Subcutaneous abdominal adipose tissue (tissue), 5 donors: ENCODE measurements around the gene NEDD4L.
"Not testable (repeated sequence)": the region's sequence is repeated elsewhere in the genome, so short reads cannot be mapped to it uniquely, and the experiment has no call there.

ENCODE experiments used
- H3K27ac ChIP-seq: one replicate; pipeline ENCODE4 v1.7.0; 2013; ENCODE audit warnings: low read depth, mild to moderate bottlenecking, inconsistent platforms, low read length, moderate library complexity
- H3K27me3 ChIP-seq, 5 donors: one replicate each; pipeline ENCODE4 v1.7.0; 2013; ENCODE audit warnings: low read length in 5 of 5, inconsistent platforms in 1 of 5; ENCODE audit not compliant: control insufficient read depth in 5 of 5, insufficient read depth in 4 of 5
- H3K36me3 ChIP-seq, 5 donors: one replicate each; pipeline ENCODE4 v1.7.0; 2013; ENCODE audit warnings: low read length in 5 of 5; ENCODE audit not compliant: control insufficient read depth in 5 of 5, insufficient read depth in 5 of 5
- H3K4me1 ChIP-seq, 5 donors: one replicate each; pipeline ENCODE4 v1.7.0; 2013; ENCODE audit warnings: low read length in 5 of 5, mild to moderate bottlenecking in 3 of 5, moderate library complexity in 1 of 5; ENCODE audit not compliant: control insufficient read depth in 5 of 5, insufficient read depth in 5 of 5
- H3K4me3 ChIP-seq, 5 donors: one replicate each; pipeline ENCODE4 v1.7.0; 2013; ENCODE audit warnings: low read length in 5 of 5, low read depth in 1 of 5
- H3K9ac ChIP-seq, 5 donors: one replicate each; pipeline ENCODE4 v1.7.0; 2013; ENCODE audit warnings: low read length in 5 of 5, mild to moderate bottlenecking in 4 of 5, moderate library complexity in 3 of 5
- H3K9me3 ChIP-seq, 5 donors: one replicate each; pipeline ENCODE4 v1.7.0; 2013; ENCODE audit warnings: low read length in 5 of 5; ENCODE audit not compliant: control insufficient read depth in 5 of 5
- donor health status: healthy.
- donor health status: healthy.
- donor health status: healthy.
- donor health status: healthy.
- donor health status: healthy.

NEDD4L gene

DNA sequence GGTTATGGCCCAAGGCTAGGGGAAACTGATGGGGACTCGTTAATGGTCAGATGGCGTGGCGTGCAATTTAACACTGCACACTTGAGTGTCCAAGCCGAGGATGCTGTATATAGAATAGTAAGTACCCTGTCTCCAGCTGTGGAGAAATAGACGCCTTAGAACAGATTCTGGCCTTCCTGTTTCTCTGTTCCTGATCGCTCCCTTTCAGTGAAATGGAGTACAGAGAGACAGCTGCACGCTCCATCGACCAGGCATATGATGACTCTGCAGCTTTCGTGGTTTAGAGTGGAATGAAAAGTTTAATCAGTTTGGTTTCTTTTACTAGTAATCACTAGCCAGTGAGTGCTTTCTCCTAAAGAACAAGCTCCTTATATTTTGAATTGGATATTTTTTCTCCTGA is 213.4 kb downstream of the NEDD4L start:
- Histone ChIP-seq H3K4me1 (no peaks in the 10 kb centered on the region), H3K4me3 (no peak overlapping the region), H3K27me3 (no peaks in the 10 kb centered on the region), H3K36me3 (peaks cover 0 to 4% (median 4%) of the 10 kb centered on the region in 5 donors), H3K9me3 (peaks cover 0 to 2% (median 0%) of the 10 kb centered on the region in 5 donors), H3K9ac (no peak overlapping the region), H3K27ac (no peak overlapping the region)

GRCh38 chr18:58258692-58259342 is 214.8 kb downstream of the NEDD4L start:
- no peaks in the 10 kb centered on the region for H3K27me3 ChIP-seq
- H3K36me3 ChIP-seq = peaks cover 0 to 4% (median 4%) of the 10 kb centered on the region in 5 donors
- H3K4me3 ChIP-seq = no peak overlapping the region
- H3K4me1 ChIP-seq = no peaks in the 10 kb centered on the region
- H3K9ac ChIP-seq = no peak overlapping the region
- no peak overlapping the region for H3K27ac ChIP-seq
- H3K9me3 ChIP-seq = peaks cover 0 to 2% (median 0%) of the 10 kb centered on the region in 5 donors

DNA sequence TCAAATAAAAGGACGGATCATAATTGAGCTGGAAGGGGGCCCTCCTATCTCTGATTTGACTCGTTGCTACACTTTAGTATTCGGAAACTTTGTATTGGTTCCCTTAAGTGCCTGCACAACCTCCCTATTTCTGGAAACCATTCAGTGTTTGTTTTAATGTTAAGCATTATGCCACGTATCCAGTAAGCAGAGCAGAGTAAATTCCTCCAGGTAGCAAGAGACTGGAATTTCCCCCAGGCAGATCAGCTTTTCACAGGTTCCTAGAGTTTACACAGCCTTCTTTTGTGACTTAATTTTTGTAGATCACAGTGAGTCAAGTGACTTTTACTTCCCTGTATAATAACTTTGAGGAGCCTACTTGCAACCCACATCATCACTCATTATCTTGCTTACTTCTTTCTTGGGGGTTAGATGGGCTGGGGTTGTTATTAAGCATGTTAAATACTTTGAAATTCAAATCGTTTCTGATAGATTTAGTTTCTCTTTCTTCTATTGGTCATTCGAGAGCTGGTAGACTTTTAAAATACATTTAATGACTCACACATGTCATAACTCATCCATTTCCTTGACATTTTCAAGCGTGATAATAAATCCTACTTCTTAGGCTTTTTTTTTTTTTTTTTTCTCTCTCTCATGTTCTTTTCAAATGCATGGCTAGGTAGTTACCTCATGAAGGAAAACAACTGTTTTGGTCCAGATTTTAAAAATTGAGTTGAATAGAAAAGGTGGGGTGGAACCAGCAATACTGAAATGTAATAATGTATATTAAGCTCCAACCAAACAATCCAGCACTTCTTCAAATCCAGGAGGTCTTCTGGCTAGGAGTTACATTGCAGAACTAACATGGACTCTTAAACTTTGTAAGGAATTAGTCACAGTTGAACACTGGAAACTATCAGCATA is 219.3 kb downstream of the NEDD4L start:
- H3K9ac ChIP-seq = no peak overlapping the region

DNA sequence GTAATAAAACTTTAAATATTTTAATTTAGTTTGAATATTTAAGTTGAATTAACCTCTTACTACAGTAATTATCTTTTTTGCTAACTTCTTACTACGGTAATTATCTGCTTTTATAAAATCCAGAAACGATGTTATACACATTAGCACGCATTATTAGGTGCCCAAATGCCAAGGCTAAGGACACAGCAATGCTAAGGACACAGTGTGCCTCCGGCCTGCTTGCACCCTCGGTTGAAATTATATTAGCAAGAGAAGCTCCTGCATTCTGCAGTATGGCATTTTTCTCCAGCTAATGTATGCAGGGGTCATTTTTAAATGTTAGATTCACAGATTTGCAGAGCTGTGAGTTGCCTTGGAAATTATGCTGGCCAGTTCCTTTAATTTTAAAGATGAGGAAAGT is 220.0 kb downstream of the NEDD4L start:
- no peak overlapping the region for H3K9ac ChIP-seq
- H3K9me3 ChIP-seq = peaks cover 0 to 2% (median 0%) of the 10 kb centered on the region in 5 donors
- H3K4me3 ChIP-seq = no peak overlapping the region
- no peaks in the 10 kb centered on the region for H3K27me3 ChIP-seq
- peaks cover 0 to under 1% (median 0%) of the 10 kb centered on the region in 5 donors for H3K4me1 ChIP-seq
- H3K27ac ChIP-seq = no peak overlapping the region
- no peaks in the 10 kb centered on the region for H3K36me3 ChIP-seq

More for the DNA sequence above, 219.3 kb downstream of the NEDD4L start:
- no peaks in the 10 kb centered on the region for H3K4me1 ChIP-seq
- H3K36me3 ChIP-seq = no peaks in the 10 kb centered on the region
- no peak overlapping the region for H3K4me3 ChIP-seq
- no peaks in the 10 kb centered on the region for H3K27me3 ChIP-seq
- H3K9me3 ChIP-seq = peaks cover 0 to 2% (median 0%) of the 10 kb centered on the region in 5 donors
- H3K27ac ChIP-seq = no peak overlapping the region

- Histone ChIP-seq H3K27ac (no peak overlapping the region), H3K4me1 (peaks cover 0 to 6% (median 0%) of the 10 kb centered on the region in 5 donors), H3K4me3 (no peak overlapping the region)
These were observed 220.8 kb downstream of the NEDD4L start for GRCh38 chr18:58264840-58265239.

GRCh38 chr18:58265489-58265888 is 221.5 kb downstream of the NEDD4L start:
- H3K9me3 ChIP-seq, H3K27me3 ChIP-seq, H3K27ac ChIP-seq, H3K9ac ChIP-seq, H3K4me3 ChIP-seq, H3K36me3 ChIP-seq: not testable (repeated sequence)
- H3K4me1 ChIP-seq = peaks cover 0 to 11% (median 4%) of the 10 kb centered on the region in 5 donors

More at GRCh38 chr18:58264840-58265239, 220.8 kb downstream of the NEDD4L start:
- H3K36me3 ChIP-seq = no peaks in the 10 kb centered on the region
- no peaks in the 10 kb centered on the region for H3K27me3 ChIP-seq
- no peak overlapping the region for H3K9ac ChIP-seq
- no peaks in the 10 kb centered on the region for H3K9me3 ChIP-seq

- Histone ChIP-seq H3K9ac (no peak overlapping the region), H3K9me3 (no peaks in the 10 kb centered on the region), H3K4me3 (no peak overlapping the region), H3K27me3 (no peaks in the 10 kb centered on the region), H3K4me1 (peaks cover 0 to 11% (median 4%) of the 10 kb centered on the region in 5 donors), H3K36me3 (no peaks in the 10 kb centered on the region), H3K27ac (no peak overlapping the region)
These were observed 222.3 kb downstream of the NEDD4L start for GRCh38 chr18:58266291-58266690.

DNA sequence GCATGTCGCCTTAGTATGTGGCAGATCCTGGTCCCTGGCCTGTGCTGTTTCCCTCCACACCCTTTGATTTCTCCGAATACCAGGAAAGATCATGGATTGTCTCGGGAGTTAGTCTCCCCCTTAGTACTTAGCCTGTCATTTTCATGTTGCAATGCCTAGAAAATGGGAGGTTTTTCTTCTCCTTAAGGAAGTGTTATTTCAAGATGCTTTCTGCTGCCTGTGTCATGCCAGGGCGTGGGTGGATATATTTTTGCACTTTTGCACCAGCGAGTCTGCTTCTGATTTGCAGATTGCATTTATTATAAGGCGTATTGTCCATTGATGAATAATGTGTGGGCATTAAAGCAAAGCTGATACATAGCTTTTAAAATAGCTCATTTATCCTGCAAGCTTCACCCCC is 223.5 kb downstream of the NEDD4L start:
- H3K27me3 ChIP-seq = no peaks in the 10 kb centered on the region
- H3K4me3 ChIP-seq = no peak overlapping the region
- H3K9ac ChIP-seq = no peak overlapping the region
- peaks cover 0 to 11% (median 4%) of the 10 kb centered on the region in 5 donors for H3K4me1 ChIP-seq
- H3K9me3 ChIP-seq = no peaks in the 10 kb centered on the region
- no peak overlapping the region for H3K27ac ChIP-seq
- H3K36me3 ChIP-seq = no peaks in the 10 kb centered on the region

DNA sequence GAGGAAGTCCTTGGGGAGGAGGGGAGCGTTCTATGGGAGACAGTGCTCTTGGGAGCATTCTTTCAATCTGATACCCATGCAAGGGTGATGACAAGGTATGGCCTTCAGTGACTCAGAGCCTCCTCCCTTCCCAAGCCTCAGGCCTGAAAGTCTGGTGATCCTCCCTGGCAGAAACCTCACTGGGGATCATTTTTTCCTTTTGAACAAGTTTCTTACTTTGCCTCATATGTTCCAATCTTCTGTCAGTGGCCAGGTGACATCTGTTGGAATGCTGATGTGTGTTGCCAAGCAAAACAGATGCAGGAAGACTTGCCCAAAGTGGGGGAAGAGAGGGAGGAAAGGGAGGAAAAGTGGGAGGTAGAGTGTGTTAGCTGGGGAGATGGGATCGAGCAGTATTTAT is 224.8 kb downstream of the NEDD4L start:
- H3K27me3 ChIP-seq = no peaks in the 10 kb centered on the region
- H3K4me1 ChIP-seq = peaks cover 0 to 11% (median 4%) of the 10 kb centered on the region in 5 donors
- H3K9ac ChIP-seq = no peak overlapping the region
- no peak overlapping the region for H3K27ac ChIP-seq
- H3K4me3 ChIP-seq = no peak overlapping the region
- no peaks in the 10 kb centered on the region for H3K9me3 ChIP-seq
- no peaks in the 10 kb centered on the region for H3K36me3 ChIP-seq

GRCh38 chr18:58269931-58270330 is 225.9 kb downstream of the NEDD4L start:
- H3K27me3 ChIP-seq = no peaks in the 10 kb centered on the region
- no peak overlapping the region for H3K4me3 ChIP-seq
- no peak overlapping the region for H3K27ac ChIP-seq

More at GRCh38 chr18:58269931-58270330, 225.9 kb downstream of the NEDD4L start:
- Histone ChIP-seq H3K36me3 (no peaks in the 10 kb centered on the region), H3K9me3 (no peaks in the 10 kb centered on the region), H3K4me1 (peaks cover 0 to 11% (median 4%) of the 10 kb centered on the region in 5 donors), H3K9ac (no peak overlapping the region)
